ENCODE results near the gene XRCC5.

DNA sequence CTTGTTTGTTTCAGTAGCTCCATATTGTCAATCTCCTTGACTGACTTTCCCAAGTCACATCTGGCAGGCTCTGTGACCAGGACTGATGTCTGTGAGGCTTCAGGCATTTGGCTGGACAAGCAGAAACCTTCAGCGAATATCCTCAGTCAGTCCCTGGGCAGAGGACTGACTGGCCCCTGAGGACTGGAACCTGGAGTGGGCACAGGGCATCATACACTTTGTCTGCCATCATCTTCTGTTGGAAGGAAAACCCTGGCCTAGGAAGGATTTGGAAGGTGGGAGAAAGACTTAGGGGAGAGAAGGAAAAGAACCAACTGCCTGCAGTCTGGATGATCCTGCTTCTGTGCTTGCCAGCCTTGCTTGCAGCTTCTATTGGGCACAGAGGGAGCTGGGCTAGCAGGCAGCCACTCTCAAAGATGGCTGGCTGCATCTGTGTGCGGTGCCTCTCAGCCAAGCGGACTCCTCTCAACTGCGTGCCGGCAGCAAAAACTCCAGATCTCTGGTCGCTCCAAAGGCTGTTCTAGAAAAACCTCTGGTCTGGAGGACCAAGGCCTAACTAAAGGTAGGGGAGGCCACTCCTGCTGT lies 136.3 kb downstream of the XRCC5 start:
- TF ChIP-seq SPI1 (IDR thresholded peaks at IDR 0.05; ENCODE audit: low read depth, low read length) (no peak), POLR2A (IDR thresholded peaks at IDR 0.05; ENCODE audit: low read depth, low read length) (no peak), POLR2AphosphoS5 (IDR thresholded peaks at IDR 0.05; ENCODE audit: low read depth, low read length) (no peak), TAF1 (IDR thresholded peaks at IDR 0.05; ENCODE audit: low read depth, low read length) (no peak), POU2F2 (IDR thresholded peaks at IDR 0.05; ENCODE audit: low read depth, low read length) (no peak), PAX5 (IDR thresholded peaks at IDR 0.05; ENCODE audit: insufficient read depth, low read length, severe bottlenecking) (no peak)

Measured in GM12891 (cell line).